GM12878 (cell line): Measurements from ENCODE around the gene JAML. TPM values are rescaled to one million over a fixed set of nuclear protein-coding genes. Genes with fewer than 3 reads are reported as not detected.
A peak's percentile ranks its signal among the peaks of the same experiment; 100 is the strongest.

Source experiments
- ATAC-seq: fragments of 200-7000 bp; cut with Tn5 transposase; 3 replicates; pipeline ENCODE4 v1.9.1; 2020; ENCODE audit warnings: mild to moderate bottlenecking, moderate library complexity
- BruUV-seq: library from RNA; stranded (reverse); fragments of 400-500 nt; replicated peaks from 2 replicates; lab custom pipeline; 2021; lab: Mats Ljungman, UMichigan
- CTCF ChIA-PET: fragments of 300-600 bp; sonication (Branson Sonifier 250); formaldehyde crosslinking; extraction: SDS; loops from one replicate; lab custom pipeline; 2021; ENCODE audit warnings: inconsistent platforms; lab: Yijun Ruan, JAX
- POLR2A ChIA-PET: fragments of 350-600 bp; formaldehyde crosslinking; extraction: SDS; loops from one replicate; lab custom pipeline; 2021; ENCODE audit warnings: inconsistent platforms; lab: Charles Lee
- RAD21 ChIA-PET: fragments of 300-600 bp; sonication (Branson Sonifier 250); formaldehyde crosslinking; loops from one replicate; lab custom pipeline; 2023; ENCODE audit warnings: antibody characterized with exemption; ENCODE audit not compliant: unreplicated experiment; lab: Charles Lee
- SMC1A ChIA-PET: fragments of 300-600 bp; sonication (Branson Sonifier 250); formaldehyde crosslinking; loops from one replicate; lab custom pipeline; 2023; ENCODE audit not compliant: unreplicated experiment, uncharacterized antibody; lab: Charles Lee
- DNase-seq: peaks from one replicate; pipeline ENCODE4 v3.0.0-alpha.2; 2011; ENCODE audit warnings: low read depth, low spot score
- FAIRE-seq: peaks from 3 replicates; lab custom pipeline; 2011; peaks lifted over from hg19 to GRCh38; lab: Jason Lieb, UNC
- H2AFZ ChIP-seq: 2 replicates; pipeline ENCODE4 v1.6.0; 2011; ENCODE audit warnings: low read depth, low read length, control low read depth; ENCODE audit not compliant: control insufficient read depth
- H3K27ac ChIP-seq: 2 replicates; pipeline ENCODE4 v1.5.1; 2011; ENCODE audit warnings: control low read depth; ENCODE audit not compliant: control insufficient read depth, insufficient read depth
- H3K27me3 ChIP-seq, 2 experiments: replicated peaks in 1 of 2; 2 replicates each; pipeline versions ENCODE4 v1.6.0 to v1.6.1; 2011; ENCODE audit warnings: low read length in 1 of 2; ENCODE audit not compliant: control insufficient read depth in 2 of 2, insufficient read depth in 2 of 2
- H3K36me3 ChIP-seq, 2 experiments: 2 replicates each; pipeline ENCODE4 v1.5.1; 2011; ENCODE audit warnings: low read length in 1 of 2; ENCODE audit not compliant: control insufficient read depth in 2 of 2, insufficient read depth in 2 of 2
- H3K4me1 ChIP-seq: 2 replicates; pipeline ENCODE4 v1.6.1; 2011; ENCODE audit warnings: mild to moderate bottlenecking, low read length, moderate library complexity, mixed read lengths; ENCODE audit not compliant: control insufficient read depth, insufficient read depth
- H3K4me2 ChIP-seq: 2 replicates; pipeline ENCODE4 v1.6.0; 2011; ENCODE audit warnings: control low read depth; ENCODE audit not compliant: control insufficient read depth, insufficient read depth
- H3K4me3 ChIP-seq: fragments of 200-600 bp; sonication (generic); 2 replicates; pipeline ENCODE4 v1.5.1; 2016
- H3K79me2 ChIP-seq: 2 replicates; pipeline ENCODE4 v1.6.0; 2011; ENCODE audit warnings: low read length; ENCODE audit not compliant: control insufficient read depth, insufficient read depth
- H3K9ac ChIP-seq: 2 replicates; pipeline ENCODE4 v1.8.0; 2011; ENCODE audit warnings: low read length, control low read depth, mixed read lengths; ENCODE audit not compliant: control insufficient read depth, insufficient read depth
- H3K9me3 ChIP-seq: replicated peaks from 3 replicates; pipeline ENCODE4 v1.5.1; 2011; ENCODE audit warnings: mild to moderate bottlenecking, low read length; ENCODE audit not compliant: control insufficient read depth, insufficient read depth
- H4K20me1 ChIP-seq: 2 replicates; pipeline ENCODE4 v1.6.0; 2011; ENCODE audit not compliant: control insufficient read depth, insufficient read depth
- CBFB ChIP-seq: IDR thresholded peaks from 2 replicates; pipeline ENCODE4 v1.6.1; 2016; ENCODE audit warnings: antibody characterized with exemption, low read depth
- NR2F1 ChIP-seq: fragments of 450-650 bp; conservative IDR thresholded peaks from 2 replicates; pipeline ENCODE4 v1.6.1; 2017; ENCODE audit warnings: mild to moderate bottlenecking
- POLR2A ChIP-seq: IDR thresholded peaks from 2 replicates; pipeline ENCODE4 v1.6.1; 2011; ENCODE audit warnings: low read depth, mild to moderate bottlenecking, low read length
- POLR2AphosphoS5 ChIP-seq: IDR thresholded peaks from 2 replicates; pipeline ENCODE4 v1.6.1; 2011; ENCODE audit warnings: mild to moderate bottlenecking, low read length, inconsistent platforms
- SMAD5 ChIP-seq: IDR thresholded peaks from 2 replicates; pipeline ENCODE4 v1.6.1; 2016; ENCODE audit warnings: antibody characterized with exemption, low read depth
- WGBS: methylation state at CpG from one replicate; pipeline ENCODE4 v1.1.6; 2016; ENCODE audit warnings: low lambda C conversion rate; ENCODE audit not compliant: insufficient replicate concordance, insufficient coverage; ENCODE audit errors: missing lambda C conversion rate; 5-methylcytosine and 5-hydroxymethylcytosine counted together
- in situ Hi-C: fragments of 300-500 bp; cut with MboI; formaldehyde crosslinking; loops from 9 replicates; pipeline ENCODE4 v1.14.3; 2018; ENCODE audit warnings: mixed read lengths
- intact Hi-C: fragments of 100-400 bp; cut with micrococcal nuclease; formaldehyde crosslinking; loops from one replicate; pipeline ENCODE4 v1.14.2; 2022; ENCODE audit not compliant: unreplicated experiment
- polyA plus RNA-seq, 11 experiments: library from polyadenylated mRNA; depleted of rRNA in 4 of 11; unstranded in 6 of 11; stranded (reverse) in 5 of 11; fragments of >200 nt; fragmentation: Nextera tagmentation in 4 of 11; fragmentation: Illumina TruSeq in 1 of 11; extraction: Ambion mirVana in 4 of 11; extraction: Trizol in 1 of 11; gene quantifications; 1 replicate in 1 of 11; 2 replicates in 10 of 11; pipeline versions ENCODE4 v1.2.1 to v1.2.3, GENCODE V29; 2011 to 2016; ENCODE audit warnings: inconsistent platforms in 2 of 11, missing spikeins in 2 of 11, low read depth in 1 of 11
- small RNA-seq: library from RNA; depleted of rRNA; stranded (forward); fragments of <200 nt; gene quantifications from one replicate; pipeline ENCODE3, GENCODE V24; 2014
- total RNA-seq, 4 experiments: library from RNA; depleted of rRNA in 3 of 4; stranded (reverse); fragments of >200 nt in 3 of 4; fragmentation: Illumina TruSeq in 1 of 4; extraction: Trizol in 1 of 4; gene quantifications; 2 replicates each; pipeline versions ENCODE4 v1.2.1 to v1.2.3, GENCODE V29; 2013 to 2021
- TF ChIP-seq, protein P1 (sequence below): IDR thresholded peaks from 2 replicates; pipeline ENCODE4 v1.6.1; 2011; ENCODE audit warnings: low read depth, low read length, improper control_type of control experiment, borderline replicate concordance

Gene JAML
- total and polyA plus RNA-seq, 10 of the 15 experiments (the other 5 are each of a cell fraction or from before 2014, with no cell fraction given): 0.60 to 8.1 (median 3.5) TPM

DNA sequence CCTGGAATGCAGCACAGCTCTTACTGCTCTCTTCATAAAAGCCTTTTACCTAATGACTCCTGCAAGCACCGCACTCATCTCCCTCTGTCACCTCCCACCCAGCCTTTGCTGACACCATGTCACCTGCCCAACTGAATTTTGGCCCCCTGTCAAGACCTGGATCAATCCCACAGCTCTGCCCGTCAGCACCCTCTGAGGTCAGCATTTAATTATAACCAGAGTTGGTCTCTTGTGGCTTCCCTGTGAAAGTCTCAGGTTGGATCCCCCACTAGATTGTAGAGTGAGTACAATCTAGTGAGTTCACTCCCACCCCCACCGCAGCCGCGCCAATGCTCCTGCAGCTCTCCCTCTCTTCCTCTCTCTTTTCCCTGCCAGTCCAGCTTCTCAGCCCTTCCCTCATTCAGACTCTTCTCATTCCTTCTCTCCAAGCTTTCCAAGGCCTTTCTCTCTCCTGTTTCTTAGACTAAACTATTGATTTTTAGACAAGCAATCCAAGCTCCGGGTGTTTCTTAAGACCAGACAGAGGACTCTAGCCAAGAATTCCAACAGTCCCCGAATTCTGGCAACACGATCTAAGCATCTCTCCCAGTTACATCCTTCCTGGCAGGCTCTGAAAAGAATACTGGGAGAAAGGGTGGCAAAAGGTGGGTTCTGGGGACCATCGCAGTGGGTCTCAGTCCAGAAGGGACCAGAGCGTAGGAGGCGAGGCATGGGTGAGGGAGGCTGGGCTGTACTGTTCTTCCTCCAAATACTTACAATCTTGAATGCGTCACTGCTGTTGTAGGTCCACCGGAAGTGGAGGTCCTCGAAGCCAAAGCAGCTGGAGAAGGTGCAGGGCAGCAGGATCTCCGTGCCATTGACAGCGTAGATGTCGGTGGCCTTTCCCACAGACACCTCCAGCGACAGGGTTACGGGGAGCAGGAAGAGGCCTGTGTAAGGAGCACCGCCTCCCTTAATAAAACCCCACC lies 80.2 kb downstream of the JAML start:
- H3K27me3 ChIP-seq: peaks cover 3 to 12% of the 10 kb centered on the region in 2 experiments; a peak in 3 of 4 replicates
- no peaks in the 10 kb centered on the region for H3K79me2 ChIP-seq
- peak; percentile 2; the same call in 1 of the 3 replicates for ATAC-seq
- no peak overlapping the region for H2AFZ ChIP-seq
- ChIA-PET POLR2A (interaction anchor here (0.6 to 1.5 kb wide), 2 partner anchors 61 to 324 kb away, joined by 3 to 4 read pairs; no protein-coding TSS in a partner anchor), RAD21 (interaction anchor here (0.8 to 7.7 kb wide), 8 partner anchors 23 to 209 kb away, joined by 3 to 52 read pairs (median 3); no protein-coding TSS in a partner anchor), SMC1A (interaction anchor here (0.8 to 7.6 kb wide), 4 partner anchors 27 to 150 kb away, joined by 3 to 49 read pairs (median 4); no protein-coding TSS in a partner anchor)
- H3K4me3 ChIP-seq: no peak overlapping the region
- H3K4me2 ChIP-seq: peak overlapping the region; percentile 90; the same call in 1 of the 2 replicates
- no peak for TF ChIP-seq SMAD5
- no peak for TF ChIP-seq POLR2AphosphoS5
- TF ChIP-seq NR2F1: no peak
- TF ChIP-seq CBFB: no peak
- TF ChIP-seq POLR2A: no peak
- TF ChIP-seq, protein P1, sequence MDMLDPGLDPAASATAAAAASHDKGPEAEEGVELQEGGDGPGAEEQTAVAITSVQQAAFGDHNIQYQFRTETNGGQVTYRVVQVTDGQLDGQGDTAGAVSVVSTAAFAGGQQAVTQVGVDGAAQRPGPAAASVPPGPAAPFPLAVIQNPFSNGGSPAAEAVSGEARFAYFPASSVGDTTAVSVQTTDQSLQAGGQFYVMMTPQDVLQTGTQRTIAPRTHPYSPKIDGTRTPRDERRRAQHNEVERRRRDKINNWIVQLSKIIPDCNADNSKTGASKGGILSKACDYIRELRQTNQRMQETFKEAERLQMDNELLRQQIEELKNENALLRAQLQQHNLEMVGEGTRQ: no peak
- TF ChIP-seq, all 136 proteins: peak for 0
- BruUV-seq: no TSS peak
- CTCF ChIA-PET: interaction anchor here (0.6 to 7.7 kb wide), 19 partner anchors 8 to 514 kb away, joined by 3 to 85 read pairs (median 3); partner anchors contain the start of gene UBE4A
- no peak overlapping the region for H3K9ac ChIP-seq
- H3K27ac ChIP-seq: no peak overlapping the region
- in situ Hi-C loops (no loop called here), intact Hi-C loops (loop anchor here (1.0 to 5.0 kb wide), 5 partner anchors 27 to 423 kb away; partner anchors contain the start of gene IFT46)
- H3K4me1 ChIP-seq: no peaks in the 10 kb centered on the region
- FAIRE-seq (no peak), DNase-seq (no peak)
- no peaks in the 10 kb centered on the region for H3K36me3 ChIP-seq
- WGBS: 27% methylated on average over 20 of the region's 20 CpGs
- H3K9me3 ChIP-seq: no peaks in the 10 kb centered on the region
- H4K20me1 ChIP-seq: no peaks in the 10 kb centered on the region

Small RNA genes lying within 50 kb of the gene (small RNA-seq; reads per million reads assigned to genes)
- gene HSPE1P18: not detected

Other genes starting within 250 kb of the JAML start
Only the 7 nearest of the 13 such genes appear.
- gene SCN4B, start 72.2 kb downstream of the JAML start, total RNA-seq (2014; rRNA removed): not detected in 2 replicates
- gene SCN4B, start 72.2 kb downstream of the JAML start, total RNA-seq (2014; rRNA removed; fragmentation: Illumina TruSeq; extraction: Trizol): not detected in 2 replicates
- gene SCN4B, start 72.2 kb downstream of the JAML start, total RNA-seq (2021): 0.08 TPM in 1 of 2 replicates, not detected in the other
- gene SCN4B, start 72.2 kb downstream of the JAML start, polyA plus RNA-seq (2011; rRNA removed): 0.49 and 0.55 TPM in 2 replicates
- gene SCN4B, start 72.2 kb downstream of the JAML start, polyA plus RNA-seq (2014; fragmentation: Illumina TruSeq; extraction: Trizol): 0.01 TPM in 1 of 2 replicates, not detected in the other
- gene SCN4B, start 72.2 kb downstream of the JAML start, polyA plus RNA-seq (2014; fragmentation: Nextera tagmentation; extraction: Ambion mirVana): under 1 TPM in 1 of 2 experiments, not detected in 1; 0.04 TPM
- 0.03 TPM in 1 of 2 replicates, not detected in the other for gene SCN4B, start 72.2 kb downstream of the JAML start, polyA plus RNA-seq (2014; rRNA removed)
- under 1 TPM; 0.04 to 0.12 TPM for gene SCN4B, start 72.2 kb downstream of the JAML start, polyA plus RNA-seq (2016; fragmentation: Nextera tagmentation; extraction: Ambion mirVana)
- 0.05 TPM in 1 of 2 replicates, not detected in the other for gene SCN2B, start 48.4 kb downstream of the JAML start, total RNA-seq (2014; rRNA removed)
- not detected in 2 replicates for gene SCN2B, start 48.4 kb downstream of the JAML start, total RNA-seq (2014; rRNA removed; fragmentation: Illumina TruSeq; extraction: Trizol)
- not detected in 2 replicates for gene SCN2B, start 48.4 kb downstream of the JAML start, total RNA-seq (2021)
- 0.01 TPM in 1 of 2 replicates, not detected in the other for gene SCN2B, start 48.4 kb downstream of the JAML start, polyA plus RNA-seq (2011; rRNA removed)
- gene SCN2B, start 48.4 kb downstream of the JAML start, polyA plus RNA-seq (2014; fragmentation: Illumina TruSeq; extraction: Trizol): not detected in 2 replicates
- gene SCN2B, start 48.4 kb downstream of the JAML start, polyA plus RNA-seq (2014; fragmentation: Nextera tagmentation; extraction: Ambion mirVana): not detected
- not detected in 2 replicates for gene SCN2B, start 48.4 kb downstream of the JAML start, polyA plus RNA-seq (2014; rRNA removed)
- not detected for gene SCN2B, start 48.4 kb downstream of the JAML start, polyA plus RNA-seq (2016; fragmentation: Nextera tagmentation; extraction: Ambion mirVana)
- 7.3 and 9.8 TPM in 2 replicates for gene MPZL3, start 27.4 kb upstream of the JAML start, total RNA-seq (2014; rRNA removed)
- gene MPZL3, start 27.4 kb upstream of the JAML start, total RNA-seq (2014; rRNA removed; fragmentation: Illumina TruSeq; extraction: Trizol): 6.6 TPM in 2 replicates
- 5.6 and 6.4 TPM in 2 replicates for gene MPZL3, start 27.4 kb upstream of the JAML start, total RNA-seq (2021)
- gene MPZL3, start 27.4 kb upstream of the JAML start, polyA plus RNA-seq (2011; rRNA removed): 5.5 and 8.5 TPM in 2 replicates
- 6.0 and 8.0 TPM in 2 replicates for gene MPZL3, start 27.4 kb upstream of the JAML start, polyA plus RNA-seq (2014; fragmentation: Illumina TruSeq; extraction: Trizol)
- gene MPZL3, start 27.4 kb upstream of the JAML start, polyA plus RNA-seq (2014; fragmentation: Nextera tagmentation; extraction: Ambion mirVana): 1 to 10 TPM; 2.1 to 7.5 TPM
- 4.6 and 7.0 TPM in 2 replicates for gene MPZL3, start 27.4 kb upstream of the JAML start, polyA plus RNA-seq (2014; rRNA removed)
- gene MPZL3, start 27.4 kb upstream of the JAML start, polyA plus RNA-seq (2016; fragmentation: Nextera tagmentation; extraction: Ambion mirVana): 1 to 10 TPM; 4.0 to 4.7 TPM
- gene MPZL2, start 39.3 kb upstream of the JAML start, total RNA-seq (2014; rRNA removed): 3.3 and 4.0 TPM in 2 replicates
- 3.0 and 3.1 TPM in 2 replicates for gene MPZL2, start 39.3 kb upstream of the JAML start, total RNA-seq (2014; rRNA removed; fragmentation: Illumina TruSeq; extraction: Trizol)
- gene MPZL2, start 39.3 kb upstream of the JAML start, total RNA-seq (2021): 3.2 and 4.4 TPM in 2 replicates
- gene MPZL2, start 39.3 kb upstream of the JAML start, polyA plus RNA-seq (2011; rRNA removed): 0.76 and 0.81 TPM in 2 replicates
- 4.8 and 5.2 TPM in 2 replicates for gene MPZL2, start 39.3 kb upstream of the JAML start, polyA plus RNA-seq (2014; fragmentation: Illumina TruSeq; extraction: Trizol)
- 1 to 10 TPM; 4.2 to 4.5 TPM for gene MPZL2, start 39.3 kb upstream of the JAML start, polyA plus RNA-seq (2014; fragmentation: Nextera tagmentation; extraction: Ambion mirVana)
- 2.5 and 2.6 TPM in 2 replicates for gene MPZL2, start 39.3 kb upstream of the JAML start, polyA plus RNA-seq (2014; rRNA removed)
- 1 to 10 TPM in 1 of 2 experiments, under 1 TPM in 1; 0.88 to 1.6 TPM for gene MPZL2, start 39.3 kb upstream of the JAML start, polyA plus RNA-seq (2016; fragmentation: Nextera tagmentation; extraction: Ambion mirVana)
- 3.4 and 4.0 TPM in 2 replicates for gene CD3E, start 79.7 kb upstream of the JAML start, total RNA-seq (2014; rRNA removed)
- 4.4 and 5.1 TPM in 2 replicates for gene CD3E, start 79.7 kb upstream of the JAML start, total RNA-seq (2014; rRNA removed; fragmentation: Illumina TruSeq; extraction: Trizol)
- 11.6 and 13.4 TPM in 2 replicates for gene CD3E, start 79.7 kb upstream of the JAML start, total RNA-seq (2021)
- 0.10 and 0.14 TPM in 2 replicates for gene CD3E, start 79.7 kb upstream of the JAML start, polyA plus RNA-seq (2011; rRNA removed)
- 14.9 and 17.3 TPM in 2 replicates for gene CD3E, start 79.7 kb upstream of the JAML start, polyA plus RNA-seq (2014; fragmentation: Illumina TruSeq; extraction: Trizol)
- gene CD3E, start 79.7 kb upstream of the JAML start, polyA plus RNA-seq (2014; fragmentation: Nextera tagmentation; extraction: Ambion mirVana): 1 to 10 TPM; 1.7 to 2.4 TPM
- gene CD3E, start 79.7 kb upstream of the JAML start, polyA plus RNA-seq (2014; rRNA removed): 9.7 and 10.9 TPM in 2 replicates
- gene CD3E, start 79.7 kb upstream of the JAML start, polyA plus RNA-seq (2016; fragmentation: Nextera tagmentation; extraction: Ambion mirVana): 1 to 10 TPM; 3.1 to 4.2 TPM
- 0.44 TPM in 1 of 2 replicates, not detected in the other for gene CD3D, start 117.7 kb upstream of the JAML start, total RNA-seq (2014; rRNA removed)
- gene CD3D, start 117.7 kb upstream of the JAML start, total RNA-seq (2014; rRNA removed; fragmentation: Illumina TruSeq; extraction: Trizol): not detected in 2 replicates
- gene CD3D, start 117.7 kb upstream of the JAML start, total RNA-seq (2021): 0.32 and 0.69 TPM in 2 replicates
- gene CD3D, start 117.7 kb upstream of the JAML start, polyA plus RNA-seq (2011; rRNA removed): not detected in 2 replicates
- gene CD3D, start 117.7 kb upstream of the JAML start, polyA plus RNA-seq (2014; fragmentation: Illumina TruSeq; extraction: Trizol): 0.13 TPM in 1 of 2 replicates, not detected in the other
- gene CD3D, start 117.7 kb upstream of the JAML start, polyA plus RNA-seq (2014; fragmentation: Nextera tagmentation; extraction: Ambion mirVana): under 1 TPM; 0.13 to 0.45 TPM
- not detected in 2 replicates for gene CD3D, start 117.7 kb upstream of the JAML start, polyA plus RNA-seq (2014; rRNA removed)
- not detected for gene CD3D, start 117.7 kb upstream of the JAML start, polyA plus RNA-seq (2016; fragmentation: Nextera tagmentation; extraction: Ambion mirVana)
- gene CD3G, start 119.3 kb upstream of the JAML start, total RNA-seq (2014; rRNA removed): not detected in 2 replicates
- not detected in 2 replicates for gene CD3G, start 119.3 kb upstream of the JAML start, total RNA-seq (2014; rRNA removed; fragmentation: Illumina TruSeq; extraction: Trizol)
- gene CD3G, start 119.3 kb upstream of the JAML start, total RNA-seq (2021): 0.13 and 0.21 TPM in 2 replicates
- gene CD3G, start 119.3 kb upstream of the JAML start, polyA plus RNA-seq (2011; rRNA removed): 0.04 TPM in 1 of 2 replicates, not detected in the other
- gene CD3G, start 119.3 kb upstream of the JAML start, polyA plus RNA-seq (2014; fragmentation: Illumina TruSeq; extraction: Trizol): 0.10 and 0.22 TPM in 2 replicates
- gene CD3G, start 119.3 kb upstream of the JAML start, polyA plus RNA-seq (2014; fragmentation: Nextera tagmentation; extraction: Ambion mirVana): under 1 TPM in 1 of 2 experiments, not detected in 1; 0.16 TPM
- gene CD3G, start 119.3 kb upstream of the JAML start, polyA plus RNA-seq (2014; rRNA removed): not detected in 2 replicates
- gene CD3G, start 119.3 kb upstream of the JAML start, polyA plus RNA-seq (2016; fragmentation: Nextera tagmentation; extraction: Ambion mirVana): not detected